Common myeloid progenitor, CD34-positive (primary cell): Measurements from ENCODE around the gene SLC52A3.
A peak's percentile ranks its signal among the peaks of the same experiment; 100 is the strongest.

Experiments
- CTCF ChIA-PET: fragments of 350-600 bp; sonication (Branson Sonifier 250); formaldehyde crosslinking; loops from one replicate; lab custom pipeline; 2021; ENCODE audit warnings: antibody characterized with exemption; lab: Charles Lee
- POLR2A ChIA-PET: fragments of 350-600 bp; sonication (Branson Sonifier 250); formaldehyde crosslinking; loops from one replicate; lab custom pipeline; 2021; ENCODE audit warnings: antibody characterized with exemption; lab: Charles Lee
- DNase-seq, 3 donors: peaks; one replicate each; pipeline versions ENCODE4 v3.0.0 to v3.0.0-alpha.2; 2013
- H3K27ac ChIP-seq, 2 experiments: 1 replicate in 1 of 2; 2 replicates in 1 of 2; pipeline ENCODE4 v1.7.0; 2013; ENCODE audit warnings: inconsistent platforms in 2 of 2, low read length in 2 of 2, mild to moderate bottlenecking in 2 of 2, low read depth in 1 of 2, moderate library complexity in 1 of 2; ENCODE audit not compliant: severe bottlenecking in 2 of 2, insufficient read depth in 1 of 2, poor library complexity in 1 of 2
- H3K27me3 ChIP-seq, 5 experiments: replicated peaks in 2 of 5; 1 replicate in 3 of 5; 2 replicates in 2 of 5; pipeline versions ENCODE4 v1.6.1 to v1.7.0; 2013; ENCODE audit warnings: low read length in 4 of 5, mild to moderate bottlenecking in 2 of 5, moderate library complexity in 2 of 5, inconsistent platforms in 1 of 5; ENCODE audit not compliant: insufficient read depth in 5 of 5, control insufficient read depth in 4 of 5
- H3K36me3 ChIP-seq, 4 experiments: 1 replicate in 2 of 4; 2 replicates in 2 of 4; pipeline versions ENCODE4 v1.6.1 to v1.7.0; 2013; ENCODE audit warnings: low read length in 3 of 4, control low read depth in 1 of 4, mild to moderate bottlenecking in 1 of 4; ENCODE audit not compliant: control insufficient read depth in 4 of 4, insufficient read depth in 4 of 4
- H3K4me1 ChIP-seq, 4 experiments: 1 replicate in 3 of 4; 2 replicates in 1 of 4; pipeline versions ENCODE4 v1.6.1 to v1.7.1; 2013; ENCODE audit warnings: low read length in 3 of 4, mild to moderate bottlenecking in 3 of 4, control low read depth in 1 of 4, inconsistent platforms in 1 of 4, moderate library complexity in 1 of 4; ENCODE audit not compliant: control insufficient read depth in 4 of 4, insufficient read depth in 4 of 4; ENCODE audit errors: control extremely low read depth in 1 of 4
- H3K4me3 ChIP-seq, 7 experiments: 1 replicate in 4 of 7; 2 replicates in 3 of 7; pipeline versions ENCODE4 v1.5.1 to v1.7.0; 2013; ENCODE audit warnings: mild to moderate bottlenecking in 7 of 7, low read length in 6 of 7, moderate library complexity in 6 of 7, inconsistent platforms in 2 of 7, low read depth in 2 of 7, control low read depth in 1 of 7; ENCODE audit not compliant: insufficient read depth in 4 of 7, control insufficient read depth in 1 of 7; ENCODE audit errors: extremely low read depth in 1 of 7
- H3K9me3 ChIP-seq, 5 experiments: 1 replicate in 4 of 5; 2 replicates in 1 of 5; pipeline versions ENCODE4 v1.6.1 to v1.7.1; 2013; ENCODE audit warnings: low read length in 4 of 5, mild to moderate bottlenecking in 2 of 5, inconsistent platforms in 1 of 5, low read depth in 1 of 5, moderate library complexity in 1 of 5; ENCODE audit not compliant: control insufficient read depth in 4 of 5, insufficient read depth in 2 of 5; ENCODE audit errors: control extremely low read depth in 1 of 5
- WGBS: methylation state at CpG from one replicate; pipeline ENCODE4 v1.1.5; 2013; ENCODE audit not compliant: insufficient coverage; 5-methylcytosine and 5-hydroxymethylcytosine counted together

SLC52A3 gene

DNA sequence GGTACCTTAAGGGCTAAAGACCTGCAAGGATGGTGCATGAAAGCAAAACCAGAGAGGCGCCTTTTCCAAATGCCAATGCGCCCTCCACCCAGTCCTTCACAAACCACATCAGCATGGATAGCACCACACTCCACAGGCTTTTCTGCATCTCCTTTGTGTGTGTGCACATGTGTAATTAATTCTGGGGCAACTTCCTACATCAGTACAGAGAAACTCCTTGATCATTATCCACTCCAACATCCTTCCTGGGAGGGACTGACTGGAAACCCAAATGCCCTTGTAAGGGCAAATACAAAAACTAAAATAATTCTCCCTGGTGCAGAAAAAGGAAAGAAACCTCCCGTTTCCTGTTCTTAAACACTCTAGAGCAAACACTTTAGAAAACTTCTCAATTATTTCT is 10.8 kb downstream of the SLC52A3 start:
- no peaks in the 10 kb centered on the region for H3K36me3 ChIP-seq
- CTCF ChIA-PET = interaction anchor here (1.0 kb wide), 1 partner anchor 12 kb away, joined by 5 read pairs; no protein-coding TSS in a partner anchor
- no peaks in the 10 kb centered on the region for H3K27me3 ChIP-seq
- peak overlapping the region in 4 of 7 experiments; percentile 12 to 44 (median 26) for H3K4me3 ChIP-seq
- peaks cover 2 to 67% (median 37%) of the 10 kb centered on the region in 4 experiments for H3K4me1 ChIP-seq
- no CpG with 5 or more reads among the region's 3 CpGs for WGBS
- no peak overlapping the region for H3K27ac ChIP-seq
- POLR2A ChIA-PET = interaction anchor here (0.6 kb wide), 1 partner anchor 9 kb away, joined by 4 read pairs; no protein-coding TSS in a partner anchor
- peak in 2 of 3 donors; percentile 45 to 52 for DNase-seq
- no peaks in the 10 kb centered on the region for H3K9me3 ChIP-seq

DNA sequence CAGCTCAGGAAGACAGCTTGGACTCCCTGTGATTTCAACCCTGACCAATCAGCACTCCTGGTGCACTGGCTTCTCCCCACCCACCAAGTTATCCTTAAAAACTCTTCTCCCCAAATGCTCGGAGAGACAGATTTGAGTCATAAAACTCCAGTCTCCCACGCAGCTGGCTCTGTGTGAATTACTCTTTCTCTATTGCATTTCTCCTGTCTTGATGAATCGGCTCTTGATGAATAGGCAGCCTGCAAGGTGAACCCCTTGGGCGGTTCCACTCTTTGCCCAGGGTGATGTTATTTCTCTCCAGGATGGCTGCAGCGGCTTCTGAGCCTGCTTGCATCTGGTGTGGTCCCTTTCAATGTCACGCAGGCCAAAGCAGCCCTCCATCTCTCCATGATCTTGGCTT is 12.4 kb downstream of the SLC52A3 start:
- 97% methylated on average over 6 of the region's 6 CpGs for WGBS
- ChIA-PET CTCF (interaction anchor here (1.6 kb wide), 1 partner anchor 17 kb away, joined by 3 read pairs; no protein-coding TSS in a partner anchor), POLR2A (no interaction called here)
- Histone ChIP-seq H3K4me1 (peaks cover 2 to 77% (median 46%) of the 10 kb centered on the region in 4 experiments), H3K27ac (no peak overlapping the region), H3K27me3 (no peaks in the 10 kb centered on the region), H3K4me3 (no peak overlapping the region), H3K9me3 (no peaks in the 10 kb centered on the region), H3K36me3 (no peaks in the 10 kb centered on the region)
- DNase-seq = no peak

DNA sequence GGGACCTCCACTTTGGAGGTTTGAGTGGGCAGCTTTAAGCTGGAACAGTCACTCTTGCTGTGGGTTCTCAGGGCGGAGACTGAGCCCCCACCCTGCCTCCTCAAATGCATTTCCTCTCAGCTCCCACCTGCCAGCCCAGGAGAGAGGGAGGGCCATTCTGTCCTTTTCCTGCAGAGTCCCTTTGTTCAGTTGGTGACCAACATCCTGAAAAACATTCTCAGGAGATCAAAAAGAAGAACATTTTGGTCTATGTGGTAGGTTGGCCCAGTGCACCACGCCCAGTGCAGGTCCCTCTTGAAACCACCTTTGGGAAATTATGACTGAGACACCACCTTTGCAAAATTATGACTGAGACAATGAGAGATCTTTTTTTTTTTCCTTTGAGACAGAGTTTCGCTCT is 13.4 kb downstream of the SLC52A3 start:
- Histone ChIP-seq H3K27ac (no peak overlapping the region), H3K9me3 (no peaks in the 10 kb centered on the region), H3K36me3 (no peaks in the 10 kb centered on the region), H3K4me3 (no peak overlapping the region), H3K27me3 (no peaks in the 10 kb centered on the region), H3K4me1 (peaks cover 2 to 69% (median 41%) of the 10 kb centered on the region in 4 experiments)
- ChIA-PET POLR2A (no interaction called here), CTCF (interaction anchor here (0.8 to 1.6 kb wide), 2 partner anchors 16 to 53 kb away, joined by 3 read pairs; no protein-coding TSS in a partner anchor)
- 88% methylated on average over 3 of the region's 3 CpGs for WGBS
- no peak for DNase-seq

DNA sequence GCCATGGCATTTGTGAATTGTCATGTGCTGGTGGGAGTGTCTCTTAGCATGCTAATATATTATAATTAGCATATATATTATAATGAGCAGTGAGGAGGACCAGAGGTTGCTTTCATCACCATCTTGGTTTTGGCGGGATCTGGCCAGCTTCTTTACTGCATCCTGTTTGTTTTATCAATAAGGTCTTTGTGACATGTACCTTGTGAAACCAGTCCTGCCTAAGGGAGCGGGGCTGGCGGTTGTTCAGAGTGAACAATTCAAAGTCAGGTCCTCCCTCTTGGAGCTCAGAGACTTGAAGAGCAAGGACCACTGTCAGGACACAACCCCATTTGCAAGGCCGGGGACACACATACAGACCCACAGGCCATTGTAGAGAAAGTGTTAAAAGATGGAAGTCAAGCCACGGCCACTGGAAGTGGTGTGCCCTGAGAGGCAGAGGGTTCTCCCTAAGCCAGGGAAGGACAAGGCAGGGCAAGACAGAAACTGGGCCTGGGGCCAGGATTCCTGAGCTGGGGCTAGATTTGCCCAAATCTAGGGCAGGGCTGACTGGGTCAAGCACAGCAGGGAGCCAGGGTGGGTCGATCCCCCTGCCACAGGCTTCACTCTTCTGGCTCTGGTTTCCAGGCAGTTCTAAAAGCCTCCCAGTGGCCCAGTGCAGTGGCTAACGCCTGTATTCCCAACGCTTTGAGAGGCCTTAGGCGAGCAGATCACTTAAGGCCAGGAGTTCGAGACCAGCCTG is 14.2 kb downstream of the SLC52A3 start:
- CTCF ChIA-PET = interaction anchor here (0.8 to 1.6 kb wide), 3 partner anchors 15 to 52 kb away, joined by 3 read pairs; no protein-coding TSS in a partner anchor
- Histone ChIP-seq H3K4me1 (peaks cover 2 to 63% (median 41%) of the 10 kb centered on the region in 4 experiments), H3K27ac (no peak overlapping the region), H3K27me3 (no peaks in the 10 kb centered on the region), H3K36me3 (no peaks in the 10 kb centered on the region), H3K9me3 (no peaks in the 10 kb centered on the region), H3K4me3 (no peak overlapping the region)
- 100% methylated on average over 8 of the region's 10 CpGs for WGBS
- peak in 2 of 3 donors; percentile 29 to 38 for DNase-seq
- POLR2A ChIA-PET = no interaction called here

DNA sequence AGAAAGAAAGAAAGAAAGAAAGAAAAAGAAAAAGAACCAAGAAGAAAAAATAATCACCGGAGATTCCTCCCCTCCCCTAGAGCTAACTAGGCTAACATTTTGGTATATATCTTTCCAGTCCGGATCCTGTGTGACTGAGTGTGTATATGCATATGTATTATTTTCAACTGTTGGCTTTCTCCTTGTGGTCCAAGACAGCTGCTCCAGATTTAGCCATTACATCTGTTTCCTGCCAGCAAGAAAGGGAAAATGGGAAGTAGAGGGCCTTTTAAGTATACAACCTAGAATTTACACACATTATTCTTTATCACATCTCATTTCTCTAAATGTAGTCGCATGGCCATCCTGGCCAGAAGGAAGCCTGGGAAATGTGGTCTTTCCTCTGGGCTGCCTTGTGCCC is 15.2 kb downstream of the SLC52A3 start:
- H3K4me1 ChIP-seq = peaks cover 2 to 53% (median 41%) of the 10 kb centered on the region in 4 experiments
- H3K36me3 ChIP-seq = no peaks in the 10 kb centered on the region
- 0% methylated on average over 1 of the region's 3 CpGs for WGBS
- H3K27me3 ChIP-seq = no peaks in the 10 kb centered on the region
- ChIA-PET POLR2A (no interaction called here), CTCF (interaction anchor here (1.1 to 1.5 kb wide), 2 partner anchors 16 kb away, joined by 3 to 4 read pairs; no protein-coding TSS in a partner anchor)
- no peak overlapping the region for H3K4me3 ChIP-seq
- no peaks in the 10 kb centered on the region for H3K9me3 ChIP-seq
- no peak overlapping the region for H3K27ac ChIP-seq
- DNase-seq = peak; percentile 41 to 92 (median 87)

DNA sequence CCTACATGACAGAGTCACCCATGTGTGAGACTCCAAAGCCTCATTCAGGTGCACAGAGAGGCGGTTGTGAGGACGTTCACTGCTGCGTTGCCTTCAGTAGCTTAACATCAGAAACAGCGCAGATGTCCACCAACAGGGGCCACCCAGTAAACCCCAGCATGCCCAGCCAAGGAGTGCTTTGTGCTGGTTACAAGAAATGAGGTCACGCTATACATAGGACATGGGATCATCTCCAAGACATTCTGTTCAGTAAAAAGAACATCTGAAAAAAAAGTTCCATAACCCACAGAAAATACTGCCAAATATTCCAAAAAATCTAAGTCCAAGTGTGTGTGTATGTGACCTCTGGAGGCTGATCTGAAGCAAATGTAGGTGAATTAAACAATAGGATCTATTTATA is 16.0 kb downstream of the SLC52A3 start:
- no peak overlapping the region for H3K27ac ChIP-seq
- H3K4me3 ChIP-seq = no peak overlapping the region
- 86% methylated on average over 4 of the region's 5 CpGs for WGBS
- ChIA-PET POLR2A (no interaction called here), CTCF (interaction anchor here (1.5 to 4.2 kb wide), 2 partner anchors 13 to 17 kb away, joined by 4 to 29 read pairs; no protein-coding TSS in a partner anchor)
- H3K27me3 ChIP-seq = no peaks in the 10 kb centered on the region
- DNase-seq = no peak
- peaks cover under 1 to 45% (median 33%) of the 10 kb centered on the region in 4 experiments for H3K4me1 ChIP-seq
- no peaks in the 10 kb centered on the region for H3K36me3 ChIP-seq
- H3K9me3 ChIP-seq = no peaks in the 10 kb centered on the region

DNA sequence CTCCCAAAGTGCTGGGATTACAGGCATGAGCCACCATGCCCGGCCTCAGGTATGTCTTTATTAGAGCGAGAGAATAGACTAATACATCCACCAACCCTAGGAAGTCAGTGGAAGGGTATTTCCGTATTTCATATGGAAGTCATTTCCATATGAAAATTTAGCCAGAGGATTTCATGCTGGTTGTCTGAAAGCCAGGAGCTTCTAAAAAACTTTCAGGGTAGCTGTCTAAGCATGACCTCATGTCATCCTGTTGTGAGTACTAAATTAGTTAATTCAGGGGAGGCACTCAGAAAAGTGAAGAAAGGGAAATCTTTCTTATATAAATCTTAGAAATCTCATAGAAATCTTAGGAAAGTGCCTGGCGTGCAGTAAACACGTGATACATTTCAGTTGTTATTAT is 16.5 kb downstream of the SLC52A3 start:
- 100% methylated on average over 2 of the region's 5 CpGs for WGBS

More for the DNA sequence above, 16.5 kb downstream of the SLC52A3 start:
- DNase-seq = no peak
- Histone ChIP-seq H3K4me3 (no peak overlapping the region), H3K27me3 (no peaks in the 10 kb centered on the region), H3K9me3 (no peaks in the 10 kb centered on the region), H3K4me1 (peaks cover 0 to 40% (median 28%) of the 10 kb centered on the region in 4 experiments), H3K27ac (no peak overlapping the region), H3K36me3 (no peaks in the 10 kb centered on the region)
- POLR2A ChIA-PET = no interaction called here
- CTCF ChIA-PET = interaction anchor here (4.2 kb wide), 1 partner anchor 12 kb away, joined by 29 read pairs; no protein-coding TSS in a partner anchor
